HG03095 (cell line): ENCODE data around the gene KBTBD8.

Experiments used
- ATAC-seq: cut with Tn5 transposase; IDR thresholded peaks from one replicate; pipeline ENCODE4 v1.9.1; 2021; ENCODE audit warnings: moderate library complexity; ENCODE audit not compliant: unreplicated experiment

Gene KBTBD8, protein sequence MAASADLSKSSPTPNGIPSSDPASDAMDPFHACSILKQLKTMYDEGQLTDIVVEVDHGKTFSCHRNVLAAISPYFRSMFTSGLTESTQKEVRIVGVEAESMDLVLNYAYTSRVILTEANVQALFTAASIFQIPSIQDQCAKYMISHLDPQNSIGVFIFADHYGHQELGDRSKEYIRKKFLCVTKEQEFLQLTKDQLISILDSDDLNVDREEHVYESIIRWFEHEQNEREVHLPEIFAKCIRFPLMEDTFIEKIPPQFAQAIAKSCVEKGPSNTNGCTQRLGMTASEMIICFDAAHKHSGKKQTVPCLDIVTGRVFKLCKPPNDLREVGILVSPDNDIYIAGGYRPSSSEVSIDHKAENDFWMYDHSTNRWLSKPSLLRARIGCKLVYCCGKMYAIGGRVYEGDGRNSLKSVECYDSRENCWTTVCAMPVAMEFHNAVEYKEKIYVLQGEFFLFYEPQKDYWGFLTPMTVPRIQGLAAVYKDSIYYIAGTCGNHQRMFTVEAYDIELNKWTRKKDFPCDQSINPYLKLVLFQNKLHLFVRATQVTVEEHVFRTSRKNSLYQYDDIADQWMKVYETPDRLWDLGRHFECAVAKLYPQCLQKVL

DNA sequence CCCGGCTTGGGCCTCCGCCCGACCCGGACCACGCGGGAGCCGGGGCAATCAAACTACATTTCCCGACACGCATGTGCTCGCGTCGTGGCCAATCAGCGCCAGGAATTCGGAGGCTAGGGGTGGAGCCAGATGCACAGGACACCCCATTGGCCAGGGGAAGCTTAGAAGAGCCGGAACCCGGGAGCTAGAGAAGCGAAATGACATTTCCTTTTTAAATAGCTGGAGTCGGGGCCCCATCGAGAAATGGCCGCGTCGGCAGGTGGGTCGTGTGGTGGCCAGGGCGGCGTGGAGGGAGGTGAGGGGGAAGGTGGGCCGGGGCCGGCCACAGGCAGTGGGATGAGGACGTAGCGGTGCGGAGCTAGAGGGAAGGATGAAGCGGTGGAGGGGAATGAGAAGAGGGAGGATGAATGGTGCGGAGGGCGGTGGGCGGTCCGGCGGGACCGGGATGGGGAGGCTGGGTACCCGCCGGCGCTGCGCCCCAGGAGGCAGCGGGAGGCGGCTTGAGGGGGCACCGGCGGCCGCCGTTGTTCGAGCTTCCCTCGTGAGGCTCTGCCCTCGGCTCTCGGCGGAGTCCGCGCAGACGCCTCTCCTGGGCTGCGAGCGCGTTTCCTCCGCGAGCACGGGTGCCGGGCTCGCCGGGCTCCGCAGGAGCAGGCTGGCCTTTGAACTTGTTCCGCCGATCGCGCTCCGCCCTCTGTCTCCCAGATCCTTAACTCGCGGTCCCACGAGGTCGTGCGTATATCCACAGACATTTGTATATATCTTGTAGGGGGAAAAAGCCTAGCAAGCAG, at the start of gene KBTBD8:
Gene KBTBD8, plus strand, starts transcription at position 195 of the 791 bp plus-strand sequence. Its CDS starts 49 bp downstream, at position 244.
- peak; percentile 89 for ATAC-seq

DNA sequence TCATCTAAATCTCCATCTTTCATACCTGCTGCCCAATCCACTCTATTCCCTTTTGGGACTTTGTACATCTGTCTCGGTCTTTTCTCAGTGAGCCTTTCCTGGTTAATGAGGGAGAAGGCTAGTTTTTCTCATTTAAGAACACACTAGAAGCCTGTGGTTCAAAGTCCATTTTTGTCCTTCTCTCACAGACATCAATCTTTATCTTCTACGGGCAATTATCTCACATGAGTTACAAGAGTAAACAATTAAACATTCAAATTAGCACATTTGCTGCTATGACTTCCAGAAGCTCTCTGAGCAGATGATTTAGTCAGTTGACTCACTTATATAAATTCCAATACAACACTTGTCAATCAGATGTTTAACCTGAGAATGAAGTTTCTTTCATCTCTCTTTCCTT, 49.3 kb upstream of the KBTBD8 start:
- ATAC-seq, result no peak

DNA sequence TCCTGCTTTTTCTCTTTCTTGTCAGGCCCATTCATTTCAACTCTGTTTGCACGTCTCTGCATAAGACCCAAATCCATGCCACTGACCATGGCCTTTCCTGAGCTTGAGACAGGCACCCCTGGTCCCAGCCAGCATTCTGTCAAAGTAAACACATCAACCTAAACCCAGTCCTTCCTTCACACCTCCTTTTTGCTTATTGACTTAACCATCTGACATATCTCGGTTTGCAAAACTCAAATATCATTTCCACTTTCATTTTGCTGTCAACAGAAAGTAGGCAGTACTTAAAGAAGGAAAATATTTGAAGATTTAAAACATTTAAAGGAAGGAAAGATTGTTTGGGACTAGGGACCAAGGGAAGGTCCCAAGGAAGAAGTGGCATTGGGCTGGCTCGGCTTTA, 48.2 kb upstream of the KBTBD8 start:
- no peak for ATAC-seq

DNA sequence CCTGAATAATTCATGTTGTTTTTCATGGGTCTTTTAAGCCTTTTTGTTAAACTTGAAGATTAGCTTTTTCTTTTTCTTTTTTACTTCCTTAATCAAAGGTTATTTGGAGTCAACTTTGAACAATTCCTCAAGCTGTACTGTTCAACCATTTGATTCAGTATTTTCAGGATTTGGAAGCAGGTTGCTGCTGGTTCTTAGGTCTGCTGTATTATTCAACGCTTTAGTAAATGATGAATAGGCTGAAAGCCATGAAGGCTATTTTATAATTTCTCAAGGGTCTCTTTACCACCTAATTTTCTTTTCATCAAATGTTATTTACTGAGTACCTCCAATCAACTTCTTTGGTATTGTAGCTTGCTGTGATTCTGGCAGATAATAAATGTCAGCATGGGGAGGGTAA, 45.8 kb upstream of the KBTBD8 start:
- ATAC-seq, result no peak

- no peak for ATAC-seq
Measured at GRCh38 chr3:66953934-66954445, 44.1 kb upstream of the KBTBD8 start.

DNA sequence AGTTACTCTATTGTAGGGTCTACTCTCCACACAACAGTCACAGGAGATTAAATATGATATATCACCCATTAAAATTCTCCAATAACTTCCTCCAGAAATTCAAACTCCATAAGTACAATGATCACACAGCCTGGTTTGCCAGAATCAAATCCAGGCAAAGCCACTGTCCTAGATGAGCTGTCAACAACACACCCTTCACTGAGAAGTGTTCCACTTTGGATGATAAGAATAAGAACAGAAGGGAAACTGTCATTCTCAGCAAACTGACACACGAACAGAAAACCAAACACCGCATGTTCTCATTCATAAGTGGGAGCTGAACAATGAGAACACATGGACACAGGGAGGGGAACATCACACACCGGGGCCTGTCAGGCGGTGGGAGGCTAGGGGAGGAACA, 41.4 kb upstream of the KBTBD8 start:
- ATAC-seq, result no peak

DNA sequence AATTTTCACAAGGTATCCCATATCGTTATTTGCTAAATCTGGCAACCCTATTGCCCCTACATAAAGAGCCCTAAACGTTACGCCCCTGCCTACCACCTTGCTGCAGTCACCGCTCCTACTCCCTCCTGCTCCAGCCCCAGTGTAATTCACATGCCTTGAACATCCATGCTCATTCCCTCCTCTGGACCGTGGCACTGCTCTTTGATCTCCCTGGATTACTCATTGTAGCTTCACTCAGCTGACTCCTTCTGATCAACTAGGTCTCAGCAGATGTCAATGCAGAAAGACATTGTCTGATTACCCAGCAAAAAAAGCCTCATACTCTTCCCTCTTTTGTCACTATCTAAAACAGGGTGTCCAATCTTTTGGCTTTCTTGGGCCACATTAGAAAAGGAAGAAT, 40.7 kb upstream of the KBTBD8 start:
- ATAC-seq, result no peak

GRCh38 chr3:66958067-66958466, 40.0 kb upstream of the KBTBD8 start:
- ATAC-seq, result no peak

GRCh38 chr3:66962664-66963063, 35.4 kb upstream of the KBTBD8 start:
- no peak for ATAC-seq

GRCh38 chr3:66971245-66971644, 26.9 kb upstream of the KBTBD8 start:
- no peak for ATAC-seq

DNA sequence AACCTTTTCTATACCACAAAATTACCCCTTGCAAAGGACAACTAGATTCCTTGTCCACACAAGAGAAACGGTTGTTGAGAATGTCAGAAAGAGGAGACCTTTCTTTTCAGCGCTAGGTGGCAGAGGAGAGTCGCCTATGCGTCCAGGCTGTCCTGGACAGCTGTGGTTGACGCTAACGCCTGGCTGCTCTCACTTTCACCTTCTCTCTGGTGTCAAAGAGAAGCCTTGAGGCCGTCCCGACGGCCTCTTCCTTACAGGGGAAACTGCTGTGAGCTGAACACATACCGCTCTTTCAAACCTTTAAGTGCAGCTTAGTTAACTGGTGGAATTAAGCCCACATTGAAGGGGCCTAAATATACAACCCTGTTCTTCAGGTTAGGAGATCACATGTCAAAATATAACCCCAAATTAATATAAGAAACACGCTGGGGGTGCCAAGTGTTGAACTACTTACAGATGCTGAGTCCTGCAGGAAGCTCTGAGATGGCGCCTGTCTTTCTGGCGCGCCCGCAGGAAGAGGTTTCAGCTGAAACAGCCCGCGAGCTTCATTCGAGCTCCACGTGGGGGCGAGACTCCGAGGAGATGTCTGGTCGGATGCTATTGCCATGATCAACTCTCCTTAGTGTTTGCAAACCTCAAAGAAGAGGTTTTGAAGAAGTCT, 26.1 kb upstream of the KBTBD8 start:
- ATAC-seq, result peak; percentile 99

DNA sequence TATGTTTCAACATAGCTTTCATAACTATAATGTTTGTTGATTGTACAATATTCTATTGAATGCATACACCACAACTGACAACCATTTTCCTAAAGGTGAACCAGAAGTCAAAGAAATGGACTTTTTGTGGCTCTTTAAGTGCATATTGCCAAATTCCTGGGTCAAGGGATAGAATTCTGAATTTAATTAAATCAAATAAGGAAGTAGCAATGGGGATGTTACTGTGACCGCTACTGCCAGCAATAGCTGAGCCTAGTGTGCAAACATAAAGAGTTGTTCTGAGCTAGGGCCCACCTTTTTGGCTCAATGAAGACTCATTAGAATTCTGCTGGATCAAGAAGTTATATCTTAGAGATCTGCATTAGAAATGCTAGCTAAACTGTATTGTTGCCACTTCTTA, 17.3 kb upstream of the KBTBD8 start:
- no peak for ATAC-seq

DNA sequence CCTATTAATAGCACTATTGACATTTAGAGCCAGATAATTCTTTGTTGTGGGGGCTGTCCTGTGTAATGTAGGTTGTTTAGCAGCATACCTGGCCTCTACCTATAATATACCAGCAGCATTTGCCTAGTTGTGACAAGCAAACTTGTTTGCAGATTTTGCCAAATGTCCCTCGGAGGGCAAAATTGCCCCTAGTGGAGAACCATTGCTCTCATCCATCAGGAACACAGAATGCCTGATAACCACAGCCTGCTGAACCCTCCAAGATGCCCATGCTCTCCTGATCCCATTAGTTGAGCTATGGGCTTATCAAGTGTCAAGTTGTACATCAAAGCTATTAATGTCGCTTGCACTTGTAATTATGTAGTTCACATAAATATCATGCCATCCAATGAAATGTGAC, 15.0 kb upstream of the KBTBD8 start:
- ATAC-seq, result no peak

- no peak for ATAC-seq
Measured at GRCh38 chr3:66985336-66985920, 12.7 kb upstream of the KBTBD8 start.

- ATAC-seq, result no peak
Measured at GRCh38 chr3:66986406-66986805, 11.7 kb upstream of the KBTBD8 start.

DNA sequence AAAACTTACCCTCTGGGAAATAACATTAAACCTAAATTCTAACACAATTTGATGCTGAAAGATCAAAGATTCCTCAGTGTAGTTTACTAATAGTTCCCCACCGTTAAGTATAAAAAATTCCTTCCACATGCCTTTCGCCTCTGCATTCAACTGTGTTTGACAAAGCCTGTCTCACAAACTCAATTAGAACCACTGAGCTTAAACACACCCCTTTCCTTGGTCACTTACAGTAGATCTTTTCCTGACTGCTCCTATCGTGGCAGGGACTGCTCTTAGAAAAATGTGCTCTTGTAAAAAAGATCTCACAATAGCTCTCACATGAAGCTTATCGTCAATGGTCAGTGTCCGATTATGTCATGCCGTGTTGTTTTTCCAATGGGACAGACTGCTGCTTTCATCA, 8.9 kb upstream of the KBTBD8 start:
- no peak for ATAC-seq

GRCh38 chr3:66989860-66990696, 8.0 kb upstream of the KBTBD8 start:
- ATAC-seq, result peak; percentile 72

GRCh38 chr3:66991459-66991858, 6.6 kb upstream of the KBTBD8 start:
- ATAC-seq, result no peak

DNA sequence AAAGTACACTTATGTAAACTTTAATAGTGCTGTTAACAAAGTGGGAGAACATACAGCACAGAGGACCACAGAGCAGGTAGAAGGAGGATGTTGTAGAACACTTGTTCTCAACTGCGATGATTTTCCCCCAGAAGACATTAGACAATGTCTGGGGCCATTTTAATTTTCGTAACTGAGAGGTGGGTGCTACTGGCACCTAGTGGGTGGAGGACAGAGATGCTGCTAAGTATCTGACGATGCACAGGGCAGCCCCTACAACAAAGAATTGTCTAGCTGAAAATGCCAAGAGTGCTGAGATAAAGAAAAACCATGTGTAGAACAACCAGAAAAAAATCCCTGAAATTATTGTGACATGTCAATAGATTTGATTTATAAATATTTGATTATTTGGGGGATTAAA, 5.0 kb upstream of the KBTBD8 start:
- ATAC-seq, result no peak

DNA sequence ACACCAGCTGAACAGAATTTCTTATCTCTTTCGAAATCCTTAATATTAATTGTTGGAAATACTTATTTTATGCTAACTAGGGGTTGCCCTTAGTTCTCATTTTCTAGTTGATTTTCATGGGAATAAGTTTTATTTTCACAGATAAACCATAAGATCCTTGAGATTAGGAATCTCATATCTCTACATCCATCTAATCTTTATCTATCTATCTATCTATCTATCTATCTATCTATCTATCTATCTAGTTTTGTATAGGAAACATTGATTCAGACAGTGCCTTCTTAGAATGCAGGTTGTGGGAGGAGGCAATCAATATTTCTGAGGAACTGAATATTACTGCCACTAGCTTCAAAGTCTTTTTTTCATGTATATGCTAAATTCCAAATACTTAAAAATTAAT, 3.5 kb upstream of the KBTBD8 start:
- ATAC-seq, result no peak
